HG02678 (cell line): ENCODE measurements around the gene MAB21L4.

Source experiments
- ATAC-seq: cut with Tn5 transposase; IDR thresholded peaks from one replicate; pipeline ENCODE4 v1.9.1; 2021; ENCODE audit warnings: mild to moderate bottlenecking, moderate library complexity; ENCODE audit not compliant: unreplicated experiment

MAB21L4 gene

DNA sequence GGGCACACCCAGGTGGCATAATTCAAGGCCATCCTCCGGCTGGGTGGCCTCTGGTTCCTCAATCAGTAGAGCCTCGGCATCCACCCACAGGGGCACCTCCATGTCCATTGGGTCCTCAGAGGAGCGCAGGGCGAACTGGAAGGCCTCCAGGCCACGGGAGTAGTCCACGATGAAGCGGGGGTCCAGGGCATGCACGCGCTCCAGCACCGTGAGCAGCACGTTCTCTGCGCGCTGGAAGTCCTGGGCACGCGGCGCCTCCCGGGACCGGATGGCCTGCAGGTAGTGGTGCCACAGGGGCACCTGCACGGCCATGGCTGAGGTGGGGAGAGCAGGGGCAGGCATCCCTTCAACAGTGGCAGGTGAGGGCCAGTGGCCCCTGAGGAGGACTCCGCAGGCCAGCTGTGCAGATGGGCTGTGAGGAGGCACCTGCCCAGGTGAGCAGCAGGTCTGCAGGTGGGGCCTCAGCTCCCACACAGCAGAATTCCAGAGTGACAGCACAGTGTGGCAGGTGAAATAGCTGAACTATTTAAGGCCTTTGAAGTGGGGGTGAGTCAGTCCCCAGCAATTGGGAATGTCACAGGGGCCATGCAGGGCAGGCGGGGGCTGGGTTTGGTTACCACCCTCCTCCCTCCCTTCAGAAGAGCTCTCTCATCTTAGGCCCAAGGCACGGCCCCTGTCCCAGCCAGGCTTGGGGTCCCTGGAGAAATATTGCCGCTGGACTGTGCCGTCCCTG, at the start of gene MAB21L4:
TSS of gene MAB21L4 (minus strand) at position 501 of the 733 bp plus-strand sequence. CDS start at position 342, 159 bp downstream.
- no peak for ATAC-seq

GRCh38 chr2:240936106-240936505, 40.1 kb upstream of the MAB21L4 start:
- no peak for ATAC-seq

- ATAC-seq, result no peak
These were observed 39.3 kb upstream of the MAB21L4 start for GRCh38 chr2:240935103-240935876.

DNA sequence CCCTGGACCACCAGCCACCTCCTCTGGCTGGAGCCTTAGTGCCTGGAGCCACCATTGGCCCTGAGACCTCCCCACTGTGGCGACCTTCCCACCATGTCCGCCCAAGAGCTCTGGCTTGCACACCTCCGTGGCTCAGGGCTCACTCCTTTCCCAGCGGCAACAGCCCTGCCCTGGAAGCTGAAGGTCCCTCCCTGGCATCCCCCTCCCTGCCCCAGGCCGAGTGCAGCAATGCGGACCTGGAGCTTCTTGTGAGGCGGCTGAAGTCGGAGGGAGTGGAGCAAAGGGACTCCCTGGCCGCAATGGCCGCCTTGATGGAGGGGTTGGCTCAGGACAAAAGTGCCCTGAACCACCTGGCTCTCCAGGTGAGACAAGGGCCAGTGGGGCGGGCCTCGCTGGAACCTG, 38.7 kb upstream of the MAB21L4 start:
- no peak for ATAC-seq

GRCh38 chr2:240933966-240934700, 38.2 kb upstream of the MAB21L4 start:
- no peak for ATAC-seq

GRCh38 chr2:240933048-240933965, 37.4 kb upstream of the MAB21L4 start:
- no peak for ATAC-seq

DNA sequence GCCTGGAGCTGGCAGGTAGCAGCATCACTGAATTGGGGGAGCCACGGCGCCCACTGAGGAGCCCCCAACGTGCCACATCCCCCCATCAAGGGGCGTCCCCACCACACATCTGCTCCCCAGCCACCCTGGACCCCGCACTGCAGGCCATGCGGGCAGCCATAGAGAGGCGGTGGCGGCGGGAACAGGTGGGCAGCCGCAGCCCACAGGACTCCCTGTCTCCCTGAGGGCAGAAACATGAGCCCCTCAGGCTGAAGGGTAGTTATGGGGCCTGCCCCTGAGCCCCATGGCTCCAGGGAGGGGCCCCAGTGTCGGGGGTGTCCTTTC, 36.7 kb upstream of the MAB21L4 start:
- ATAC-seq, result no peak

DNA sequence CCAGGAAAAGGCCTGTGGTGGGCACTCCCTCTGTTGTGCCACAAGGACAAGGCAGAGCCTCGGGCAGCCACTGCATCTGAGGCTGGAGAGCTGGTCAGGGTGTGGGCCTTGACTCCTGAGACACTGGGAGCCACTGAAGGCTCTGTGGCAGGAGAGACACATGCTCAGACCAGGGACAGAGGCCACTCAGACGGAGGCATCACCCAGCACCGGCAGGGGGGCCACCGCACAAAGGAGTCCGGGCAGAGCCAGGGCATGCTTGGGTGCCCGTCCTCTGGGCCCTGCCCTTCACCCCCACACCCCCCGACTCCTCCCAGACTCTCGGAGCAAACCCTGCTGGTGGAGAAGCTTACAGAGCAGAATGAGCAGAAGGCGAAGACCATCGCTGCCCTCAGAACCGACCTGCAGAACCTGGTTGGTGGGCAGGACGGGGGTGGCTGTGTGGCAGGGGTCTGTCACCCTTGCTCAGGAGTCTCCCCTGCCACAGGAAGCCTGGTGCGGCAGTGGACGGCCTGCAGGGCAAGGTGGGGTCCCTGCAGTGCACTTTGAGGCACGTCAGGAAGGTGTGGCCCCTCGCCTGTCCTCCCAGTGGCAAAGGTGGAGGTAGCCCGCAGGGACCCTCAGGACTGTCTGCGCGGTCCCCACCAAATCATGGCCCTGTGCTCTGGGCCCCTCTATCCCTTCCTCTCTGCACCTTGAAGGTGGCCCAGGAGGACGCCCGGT, 36.2 kb upstream of the MAB21L4 start:
- no peak for ATAC-seq

GRCh38 chr2:240931319-240931949, 35.5 kb upstream of the MAB21L4 start:
- no peak for ATAC-seq

DNA sequence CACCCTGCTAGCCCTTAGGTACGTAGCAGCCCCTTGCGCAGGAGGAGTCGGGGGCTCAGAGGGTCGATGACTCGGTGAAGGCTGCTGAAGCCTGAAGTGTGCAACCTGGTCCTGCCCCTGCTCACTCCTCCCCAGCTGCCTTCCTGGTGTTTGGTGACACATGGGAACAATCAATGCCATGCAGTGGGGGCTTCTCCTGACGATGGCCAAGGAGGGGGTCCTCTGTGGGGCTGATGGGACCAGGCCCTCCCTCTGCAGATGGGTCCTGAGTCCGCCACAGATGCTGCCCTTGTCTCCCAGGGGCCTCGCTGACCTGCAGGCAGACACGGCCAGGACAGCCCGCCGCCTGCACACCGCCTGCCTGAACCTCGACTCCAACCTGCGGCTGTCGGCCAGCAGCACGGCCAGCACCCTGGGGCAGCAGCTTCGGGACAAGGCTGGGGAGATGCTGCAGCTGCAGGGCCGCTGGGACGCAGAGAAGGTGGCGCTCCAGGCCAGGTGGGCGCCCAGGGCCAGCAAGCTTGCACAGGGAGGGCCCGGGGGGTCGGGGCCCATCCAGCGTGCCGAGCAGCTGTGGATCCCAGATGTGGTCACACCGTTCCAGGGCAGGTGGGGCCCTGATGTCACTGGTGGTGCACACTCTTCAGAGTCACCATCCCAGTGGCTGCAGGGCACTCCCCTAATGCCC, 34.8 kb upstream of the MAB21L4 start:
- ATAC-seq, result no peak

DNA sequence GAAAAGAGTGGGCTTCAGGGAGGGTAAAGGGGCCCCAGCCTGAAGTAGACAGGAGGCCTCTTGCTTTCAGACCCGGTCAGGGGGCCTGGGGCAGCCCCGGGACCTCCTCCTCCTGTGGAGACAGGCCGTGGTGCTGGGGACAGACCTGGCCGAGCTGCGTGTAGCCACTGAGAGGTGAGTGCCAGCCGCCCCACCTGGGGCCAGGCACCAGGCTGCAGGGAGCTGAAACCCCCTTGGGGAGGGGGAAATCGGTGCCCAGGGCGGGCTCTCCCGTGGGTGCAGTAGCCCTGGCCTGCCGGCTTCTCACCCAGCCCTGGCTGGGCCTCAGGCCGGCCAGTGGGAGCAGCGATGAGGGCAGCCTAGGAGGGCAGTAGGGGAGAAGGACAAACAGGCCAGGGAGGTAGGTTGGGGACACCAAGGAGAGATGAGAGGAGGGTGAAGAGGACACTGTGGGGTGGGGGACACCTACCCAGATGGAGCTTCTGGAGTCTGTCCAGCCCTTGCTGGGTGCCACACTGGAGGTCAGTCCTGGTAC, 34.2 kb upstream of the MAB21L4 start:
- ATAC-seq, result no peak

- no peak for ATAC-seq
These were observed 33.6 kb upstream of the MAB21L4 start for GRCh38 chr2:240929364-240930095.

DNA sequence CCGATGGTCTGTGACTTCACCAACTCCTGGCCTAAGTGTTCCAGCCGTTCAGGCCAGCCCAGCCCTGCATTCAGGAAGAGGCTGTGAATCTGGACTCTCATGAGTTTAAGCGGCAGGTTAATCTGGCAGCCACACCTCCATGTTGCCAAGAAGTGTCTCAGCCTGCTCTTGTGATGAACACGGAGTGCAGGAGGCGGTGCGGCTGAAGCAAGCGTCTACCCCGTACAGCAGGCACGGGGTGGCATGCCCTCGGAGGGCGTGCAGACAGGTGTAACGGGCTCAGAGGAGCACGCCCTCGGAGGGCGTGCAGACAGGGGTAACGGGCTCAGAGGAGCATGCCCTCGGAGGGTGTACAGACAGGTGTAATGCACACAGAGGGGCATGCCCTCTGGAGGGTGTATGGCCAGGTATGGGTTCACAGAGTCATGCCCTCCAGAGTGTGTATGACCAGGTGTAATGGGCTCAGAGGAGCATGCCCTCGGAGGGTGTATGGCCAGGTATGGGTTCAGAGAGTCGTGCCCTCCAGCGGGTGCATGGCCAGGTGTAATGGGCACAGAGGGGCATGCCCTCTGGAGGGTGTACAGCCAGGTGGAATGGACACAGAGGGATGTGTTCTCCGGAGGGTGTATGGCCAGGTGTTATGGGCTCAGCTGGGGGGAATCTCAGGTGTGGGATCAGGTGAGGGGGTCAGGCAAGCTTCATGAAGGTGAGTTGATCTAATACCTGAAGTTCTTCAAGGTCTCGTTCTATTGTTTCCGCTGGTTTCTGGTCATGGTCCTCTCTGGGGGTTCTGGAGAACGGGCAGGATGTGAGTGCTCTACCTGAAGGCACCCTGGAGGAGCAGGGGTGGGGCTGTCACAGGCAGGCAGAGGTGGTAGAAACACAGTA, 32.8 kb upstream of the MAB21L4 start:
- ATAC-seq, result no peak

DNA sequence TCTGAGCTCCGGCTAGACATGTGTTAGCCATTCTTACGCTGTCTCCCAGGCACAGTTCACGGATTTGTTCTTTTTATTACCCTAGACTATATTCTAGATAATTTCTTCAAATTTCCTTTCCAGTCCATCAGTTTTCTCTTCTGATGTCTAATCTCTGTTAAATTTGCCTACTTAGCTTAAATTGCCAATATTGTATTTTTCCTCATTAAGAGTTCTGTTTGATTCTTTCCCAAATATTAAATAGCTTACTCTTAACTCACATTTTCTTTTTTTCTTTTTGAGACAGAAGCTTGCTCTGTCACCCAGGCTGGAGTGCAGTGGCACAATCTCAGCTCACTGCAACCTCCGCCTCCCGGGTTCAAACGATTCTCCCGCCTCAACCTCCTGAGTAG, 31.4 kb upstream of the MAB21L4 start:
- no peak for ATAC-seq

GRCh38 chr2:240926516-240927389, 30.8 kb upstream of the MAB21L4 start:
- no peak for ATAC-seq
